ENCODE measurements around the gene ZNF644. TPM values are rescaled to one million over a fixed set of nuclear protein-coding genes. Genes with fewer than 3 reads are reported as not detected.

Gene ZNF644
- total RNA-seq, 1 donor from 2014 or later = 53.3 TPM

DNA sequence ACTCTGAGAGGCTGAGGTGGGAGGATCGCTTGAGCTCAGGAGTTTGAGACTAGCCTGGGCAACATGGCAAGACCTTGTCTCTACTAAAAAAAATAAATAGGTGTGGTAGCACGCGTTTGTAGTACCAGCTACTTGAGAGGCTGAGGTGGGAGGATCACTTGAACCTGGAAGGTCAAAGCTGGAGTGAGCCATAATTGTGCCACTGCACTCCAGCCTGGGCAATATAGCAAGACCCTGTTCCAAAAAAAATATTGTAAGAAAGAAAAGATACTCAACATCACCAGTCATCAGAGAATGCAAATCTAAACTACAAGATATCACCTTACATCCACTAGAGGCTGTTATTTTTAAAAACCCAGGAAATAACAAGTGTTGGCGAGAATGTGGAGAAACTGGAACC is 32.5 kb downstream of the ZNF644 start:
- no peak for DNase-seq (ENCODE audit: low read depth)

DNA sequence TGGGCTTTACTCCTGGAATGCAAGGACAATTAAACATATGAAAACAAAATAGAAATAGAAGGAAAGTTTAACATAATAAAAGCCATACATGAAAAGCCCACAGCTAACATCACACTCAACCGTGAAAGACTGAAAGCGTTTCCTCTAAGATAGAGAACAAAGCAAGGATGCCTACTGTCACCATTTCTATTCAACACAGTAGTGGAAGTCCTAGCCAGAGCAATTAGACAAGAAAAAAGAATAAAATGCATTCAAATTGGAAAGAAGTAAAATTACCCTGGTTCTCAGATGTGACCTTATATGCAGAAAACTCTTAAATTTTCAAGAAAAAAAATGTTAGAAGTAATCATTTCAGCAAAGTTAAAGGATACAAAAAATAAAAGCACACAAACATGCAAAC is 34.0 kb downstream of the ZNF644 start:
- DNase-seq (ENCODE audit: low read depth) = no peak

DNA sequence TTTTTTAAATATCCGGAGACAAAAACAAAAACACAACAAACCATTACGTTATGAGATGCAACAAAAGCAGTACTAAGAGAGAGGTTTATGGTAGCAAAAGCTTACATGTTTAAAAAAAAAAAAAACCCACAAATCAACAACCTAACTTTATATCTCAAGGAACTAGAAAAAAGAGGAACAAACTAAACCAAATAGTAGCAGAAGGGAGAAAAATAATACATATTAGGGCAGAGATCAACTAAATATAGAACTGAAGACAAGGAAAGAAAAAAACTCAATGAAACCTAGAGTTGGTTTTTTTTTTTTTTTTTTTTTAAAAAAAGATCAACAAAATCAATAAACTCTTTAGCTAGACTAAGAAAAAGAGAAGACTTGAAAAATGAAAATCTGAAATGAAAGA is 34.9 kb downstream of the ZNF644 start:
- DNase-seq (ENCODE audit: low read depth) = no peak

DNA sequence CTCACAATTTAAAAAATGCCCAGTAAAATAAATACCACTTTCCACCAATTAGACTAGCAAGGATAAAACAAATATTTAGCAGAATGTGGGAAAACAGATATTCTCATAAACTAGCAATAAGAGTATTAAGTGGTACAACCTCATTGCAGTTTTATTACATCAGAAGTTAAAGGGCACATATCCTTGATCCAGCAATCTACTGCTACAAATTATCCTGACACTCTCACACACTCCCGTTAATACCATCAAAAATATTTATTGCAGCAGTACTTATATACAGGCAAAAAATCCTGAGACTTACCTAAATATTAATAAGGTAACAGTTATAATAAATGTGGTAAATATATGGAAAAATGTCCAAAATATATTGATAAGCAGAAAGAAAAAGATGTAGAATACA is 44.3 kb downstream of the ZNF644 start:
- no peak for DNase-seq (ENCODE audit: low read depth)

DNA sequence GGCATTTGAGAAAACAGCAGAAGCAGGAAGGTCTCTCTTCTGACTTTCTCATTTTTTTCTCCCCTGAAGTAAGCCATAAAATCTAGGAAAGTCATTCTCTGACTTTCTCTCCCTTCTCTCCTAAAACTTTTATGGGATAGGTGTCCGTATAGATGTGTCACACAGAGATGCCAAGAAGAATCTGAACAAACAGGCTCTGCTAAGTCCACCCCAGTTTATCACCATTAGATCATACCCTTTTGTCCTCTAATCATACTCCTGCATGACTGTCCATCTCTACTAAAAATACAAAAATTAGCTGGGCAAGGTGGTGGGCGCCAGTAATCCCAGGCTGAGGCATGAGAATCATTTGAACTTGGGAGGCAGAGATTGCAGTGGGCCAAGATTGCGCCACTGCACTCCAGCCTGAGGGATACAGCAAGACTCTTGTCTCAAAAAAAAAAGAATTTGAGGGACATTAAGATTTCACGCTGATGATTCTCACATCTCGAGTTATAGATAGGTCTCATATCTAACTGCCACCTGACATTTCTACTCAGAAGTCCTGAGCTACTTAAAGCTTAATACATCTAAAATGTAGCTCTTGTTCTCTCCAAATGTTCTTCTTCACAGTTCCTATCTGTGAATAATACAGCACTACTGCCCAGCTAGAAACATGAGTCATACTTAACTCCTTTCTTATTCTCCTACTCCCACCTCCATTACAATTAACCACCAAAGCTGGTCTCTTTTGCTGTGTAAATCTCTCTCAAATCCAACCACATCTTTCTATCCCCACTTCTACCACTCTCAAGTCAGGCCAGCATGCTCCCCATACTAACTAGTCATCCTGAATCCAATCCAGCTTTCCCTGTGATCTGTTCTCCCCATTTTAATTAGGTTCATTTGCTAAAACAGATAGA is 47.7 kb downstream of the ZNF644 start:
- DNase-seq (ENCODE audit: low read depth) = peak; percentile 26

DNA sequence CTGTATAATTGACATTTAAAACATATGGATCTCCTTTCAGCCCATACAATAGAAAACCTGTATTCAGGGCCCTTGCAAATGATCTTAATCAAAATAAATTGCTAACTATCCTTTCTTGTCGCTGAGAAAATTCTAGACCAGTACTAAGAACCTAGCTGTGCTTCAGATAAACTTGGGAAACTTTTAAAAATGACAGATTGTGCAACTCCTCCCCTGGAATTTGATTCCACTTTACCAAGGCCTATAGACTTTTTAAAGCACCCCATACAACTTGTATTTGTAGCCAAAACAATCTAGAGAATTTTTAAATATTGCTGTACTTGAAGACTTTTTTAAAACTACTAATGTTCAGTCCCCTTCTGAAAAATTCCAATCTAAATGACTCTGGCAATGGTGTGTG is 51.6 kb downstream of the ZNF644 start:
- no peak for DNase-seq (ENCODE audit: low read depth)

DNA sequence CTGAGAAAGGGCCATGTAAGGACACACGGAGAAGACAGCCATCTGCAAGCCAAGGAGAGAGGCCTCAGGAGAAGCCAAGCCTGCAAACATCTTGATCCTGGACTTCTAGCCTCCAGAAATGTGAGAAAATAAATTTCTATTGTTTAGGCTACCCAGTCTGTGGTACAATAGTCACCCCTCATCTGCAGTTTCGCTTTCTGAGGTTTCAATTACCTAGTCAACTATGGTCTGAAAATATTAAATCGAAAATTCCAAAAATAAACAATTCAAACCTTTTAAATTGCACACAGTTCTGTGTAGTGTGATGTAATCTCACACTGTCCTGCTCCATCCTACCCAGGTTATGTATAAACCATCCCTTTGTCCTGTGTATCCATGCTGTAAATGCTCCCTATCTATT is 52.6 kb downstream of the ZNF644 start:
- no peak for DNase-seq (ENCODE audit: low read depth)

DNA sequence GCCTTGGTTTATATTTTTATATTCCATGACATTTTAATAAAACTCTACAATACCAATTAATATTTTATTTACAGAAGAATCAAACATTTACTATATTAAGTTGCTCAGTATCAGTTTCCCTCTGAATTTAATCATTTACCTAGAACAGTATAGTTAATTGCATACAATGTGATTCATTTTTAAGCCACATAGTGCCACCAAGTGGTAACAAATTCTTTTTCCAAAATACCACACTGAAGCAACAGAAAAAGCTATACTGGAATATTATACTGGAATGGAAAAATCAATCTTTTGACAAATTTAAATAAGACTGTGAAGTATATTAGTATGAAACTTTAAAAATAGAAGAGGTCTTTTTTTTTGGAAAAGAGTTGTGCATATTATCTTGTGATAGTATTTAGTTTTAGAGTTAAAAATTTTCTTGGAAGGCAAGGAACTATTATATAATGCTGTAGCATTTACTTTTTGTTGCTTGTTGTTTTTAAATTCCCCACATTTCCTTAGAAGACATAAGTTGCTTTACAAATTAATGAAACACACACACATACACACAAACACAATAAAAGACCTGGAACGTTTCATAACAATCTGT is 57.3 kb downstream of the ZNF644 start:
- peak; percentile 18 for DNase-seq (ENCODE audit: low read depth)

DNA sequence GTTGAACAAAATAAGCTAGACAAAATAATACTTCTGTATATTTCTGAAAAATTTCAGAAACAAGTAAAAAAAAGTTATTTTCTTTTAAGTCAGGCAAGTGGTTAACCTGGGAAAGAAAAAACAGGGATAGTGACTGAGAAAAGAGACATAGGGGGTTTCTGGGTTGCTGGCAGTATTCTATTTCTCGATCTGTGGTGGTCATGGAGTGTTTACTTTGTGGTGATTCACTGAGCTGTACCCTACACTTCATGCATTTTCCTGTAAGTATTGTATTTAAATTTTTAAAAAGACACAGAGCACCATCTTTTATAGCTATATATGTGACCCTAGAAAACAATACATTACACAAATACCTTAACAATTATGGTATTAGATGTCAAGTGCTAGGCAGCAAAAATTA is 58.2 kb downstream of the ZNF644 start:
- DNase-seq (ENCODE audit: low read depth) = no peak

DNA sequence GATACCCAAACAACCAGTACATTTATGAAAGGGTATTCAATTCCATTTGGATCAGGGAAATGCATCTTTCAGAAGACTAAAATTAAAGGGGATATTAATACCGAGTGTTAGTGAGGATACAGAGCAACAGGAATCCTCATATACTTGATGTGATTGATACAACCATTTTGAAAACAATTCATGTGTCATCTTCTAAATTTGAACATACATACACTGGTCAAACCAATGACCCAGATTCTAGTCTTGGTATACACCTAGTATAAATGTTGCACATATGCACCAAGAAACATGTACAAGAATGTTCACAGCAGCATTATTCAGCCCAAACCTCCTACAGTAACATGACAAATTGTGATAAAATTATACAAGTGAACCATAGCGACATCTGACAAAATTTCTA is 58.6 kb downstream of the ZNF644 start:
- no peak for DNase-seq (ENCODE audit: low read depth)

DNA sequence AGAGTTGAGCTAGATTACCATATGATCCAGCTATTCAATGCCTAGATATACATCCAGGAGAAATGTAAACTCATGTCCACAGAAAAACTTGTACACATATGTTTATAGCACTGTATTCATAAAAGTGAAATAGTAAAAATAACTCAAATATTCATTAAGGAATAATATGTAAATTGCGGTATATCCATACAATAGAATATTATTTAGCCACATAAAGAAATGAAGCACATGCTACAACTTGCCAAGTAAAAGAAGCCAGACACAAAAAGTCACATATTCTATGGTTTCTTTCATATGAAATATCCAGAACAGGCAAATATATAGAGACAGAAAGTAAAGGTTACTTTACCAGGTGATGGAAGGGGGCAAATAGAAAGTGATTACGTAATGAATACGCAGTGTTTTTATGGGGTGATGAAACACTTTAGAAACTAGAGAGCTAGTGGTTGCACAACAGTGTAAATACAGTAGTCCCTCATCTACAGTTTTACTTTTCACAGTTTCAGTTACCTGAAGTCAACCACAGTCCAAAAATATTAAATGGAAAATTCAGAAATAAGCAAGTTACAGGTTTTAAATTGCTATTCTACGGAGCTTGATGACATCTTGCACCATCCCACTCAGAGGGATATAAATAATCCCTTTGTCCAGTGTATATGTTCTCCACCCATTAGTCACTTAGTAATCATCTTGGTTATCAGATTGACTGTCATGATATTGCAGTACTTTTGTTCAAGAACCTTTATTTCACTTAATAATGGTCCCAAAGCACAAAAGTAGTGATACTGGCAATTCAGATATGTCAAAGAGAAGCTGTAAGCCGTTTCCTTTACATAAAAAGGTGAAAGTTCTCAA is 62.3 kb downstream of the ZNF644 start:
- DNase-seq (ENCODE audit: low read depth) = no peak

DNA sequence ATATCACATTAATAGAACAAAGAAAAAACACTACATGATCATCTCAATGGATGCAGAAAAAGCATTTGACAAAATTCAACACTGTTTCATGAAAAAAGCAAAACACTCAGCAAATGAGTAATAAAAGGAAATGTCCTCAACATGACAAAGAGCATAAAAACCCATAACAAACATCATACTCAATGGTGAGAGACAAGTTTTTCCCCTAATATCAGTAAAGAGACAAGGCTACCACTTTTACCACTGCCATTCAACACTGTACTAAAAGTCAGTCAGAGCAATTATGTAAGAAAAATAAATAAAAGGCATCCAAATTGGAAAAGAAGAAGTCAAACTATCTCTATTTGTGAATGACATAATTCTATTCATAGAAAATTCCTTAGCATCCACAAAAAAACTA is 64.3 kb downstream of the ZNF644 start:
- DNase-seq (ENCODE audit: low read depth) = no peak

DNA sequence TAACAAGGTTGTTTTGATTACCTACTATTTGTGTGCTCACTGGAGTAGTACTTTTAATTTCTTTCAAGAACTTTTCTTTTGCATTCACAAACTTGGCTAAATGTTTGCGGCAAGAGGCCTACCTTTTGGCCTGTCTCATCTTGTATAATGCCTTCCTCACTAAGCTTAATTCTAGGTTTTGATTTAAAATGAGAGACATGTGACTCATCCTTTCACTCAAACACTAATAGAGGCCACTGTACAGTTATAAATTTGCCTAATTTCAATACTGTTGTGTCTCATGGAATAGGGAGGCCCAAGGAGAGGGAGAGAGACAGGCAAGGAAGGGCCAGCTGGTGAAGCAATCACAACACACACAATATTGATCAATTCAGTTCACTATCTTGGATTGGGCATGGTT is 66.1 kb downstream of the ZNF644 start:
- DNase-seq (ENCODE audit: low read depth) = no peak

DNA sequence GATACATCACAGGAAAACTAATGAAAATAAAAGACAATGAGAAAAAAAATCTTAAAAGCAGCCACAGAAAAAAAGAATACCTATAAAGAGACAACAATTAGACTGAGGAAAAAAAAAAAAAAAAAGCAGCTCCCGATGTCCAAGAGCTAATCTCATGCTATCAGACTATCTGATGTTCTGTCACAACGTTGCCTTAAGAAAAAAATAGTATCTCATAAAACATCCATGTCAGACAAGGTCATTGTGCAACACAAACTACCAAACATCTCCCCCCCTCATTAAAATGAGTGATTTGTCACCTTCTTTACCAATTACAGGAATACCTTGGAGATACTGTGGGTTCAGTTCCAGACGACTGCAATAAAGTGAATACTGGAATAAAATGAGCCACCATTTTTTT is 68.9 kb downstream of the ZNF644 start:
- DNase-seq (ENCODE audit: low read depth) = no peak

DNA sequence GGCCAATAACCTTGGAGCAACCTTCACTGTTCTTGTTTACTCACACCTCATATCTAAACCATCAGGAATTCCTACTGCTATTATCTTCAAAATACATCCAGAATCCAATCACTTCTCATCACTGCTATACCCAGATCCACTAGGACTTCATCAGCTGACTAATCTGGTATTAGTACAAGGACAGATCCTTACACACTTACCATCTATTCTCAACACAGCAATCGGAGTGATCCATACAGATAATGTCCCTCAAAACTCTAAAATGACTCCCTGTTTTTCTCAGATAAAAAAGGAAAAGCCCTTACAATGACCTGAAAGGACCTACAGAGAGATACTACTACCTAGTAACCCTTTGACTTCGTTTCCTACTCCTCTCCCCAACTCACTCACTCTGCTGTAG is 70.8 kb downstream of the ZNF644 start:
- DNase-seq (ENCODE audit: low read depth) = no peak

DNA sequence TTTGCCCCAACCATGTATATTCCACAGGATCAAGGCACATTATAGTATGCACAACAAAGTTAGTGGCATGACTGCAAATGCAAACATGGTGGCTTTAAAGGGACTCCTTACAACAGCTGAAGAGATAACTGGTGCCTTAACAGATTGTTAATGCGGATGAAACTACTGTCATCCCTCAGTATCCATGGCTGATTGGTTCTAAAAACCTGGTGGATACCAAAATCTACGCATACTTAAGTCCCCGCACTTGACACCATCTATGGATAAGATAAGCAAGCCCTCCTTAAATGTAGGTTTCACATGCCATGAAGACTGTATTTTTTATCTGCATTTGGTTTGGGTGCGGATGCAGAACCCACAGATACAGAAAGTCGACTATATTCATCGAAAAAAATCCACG is 73.5 kb downstream of the ZNF644 start:
- DNase-seq (ENCODE audit: low read depth) = no peak

DNA sequence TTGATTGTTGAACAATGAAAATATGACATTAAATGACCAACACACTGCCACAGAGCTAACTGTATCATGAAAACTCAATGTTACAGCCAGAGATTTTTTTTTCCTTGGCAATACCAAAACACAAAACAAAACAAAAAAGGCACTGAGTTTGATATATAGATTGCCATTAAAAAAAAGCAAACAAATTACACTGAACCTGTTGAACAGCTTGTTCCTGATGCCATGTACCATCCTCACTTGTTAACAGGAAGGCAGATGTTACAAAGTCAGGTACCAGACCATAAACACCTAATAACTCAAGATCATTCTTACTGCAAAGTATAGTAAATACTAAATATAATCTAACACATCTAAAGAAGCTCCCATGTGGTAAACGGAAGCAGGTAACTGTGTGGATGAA is 75.2 kb downstream of the ZNF644 start:
- DNase-seq (ENCODE audit: low read depth) = no peak

DNA sequence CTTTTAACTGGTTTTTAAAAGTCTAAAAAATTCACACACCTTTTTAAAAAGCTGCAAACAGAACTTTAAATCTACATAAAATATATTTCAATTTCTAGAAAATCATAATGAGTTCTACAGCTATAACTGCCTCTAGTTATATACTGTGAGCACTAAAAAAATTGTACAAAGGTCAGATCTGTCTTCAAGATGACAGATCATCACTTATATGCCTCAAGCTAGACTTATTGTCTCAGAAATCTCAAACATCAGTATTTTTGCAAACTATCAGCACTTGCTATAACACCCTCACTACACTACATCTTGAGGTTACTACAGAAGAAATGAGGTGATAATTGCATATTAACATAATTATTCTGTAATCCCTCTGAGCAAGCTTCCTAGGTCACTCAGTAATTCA is 76.5 kb downstream of the ZNF644 start:
- no peak for DNase-seq (ENCODE audit: low read depth)

DNA sequence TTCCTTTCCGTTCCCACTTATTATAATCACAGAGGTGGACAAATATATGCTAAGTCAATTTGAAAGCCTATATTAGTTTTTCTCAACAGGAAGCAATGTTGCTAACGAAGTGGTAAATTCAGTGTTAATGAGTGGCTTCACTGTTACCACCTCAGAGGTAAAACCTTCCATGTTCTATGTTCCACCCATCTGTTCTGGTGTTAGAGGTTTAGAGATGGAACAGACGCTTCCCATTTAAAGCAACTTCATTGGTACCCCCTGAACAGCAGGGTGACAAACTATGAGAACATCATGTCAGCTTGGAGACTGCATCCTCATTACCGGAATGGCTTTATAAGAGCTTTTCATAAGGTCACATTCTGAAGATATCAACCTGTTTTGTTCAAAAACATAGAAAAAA is 77.9 kb downstream of the ZNF644 start:
- DNase-seq (ENCODE audit: low read depth) = no peak

DNA sequence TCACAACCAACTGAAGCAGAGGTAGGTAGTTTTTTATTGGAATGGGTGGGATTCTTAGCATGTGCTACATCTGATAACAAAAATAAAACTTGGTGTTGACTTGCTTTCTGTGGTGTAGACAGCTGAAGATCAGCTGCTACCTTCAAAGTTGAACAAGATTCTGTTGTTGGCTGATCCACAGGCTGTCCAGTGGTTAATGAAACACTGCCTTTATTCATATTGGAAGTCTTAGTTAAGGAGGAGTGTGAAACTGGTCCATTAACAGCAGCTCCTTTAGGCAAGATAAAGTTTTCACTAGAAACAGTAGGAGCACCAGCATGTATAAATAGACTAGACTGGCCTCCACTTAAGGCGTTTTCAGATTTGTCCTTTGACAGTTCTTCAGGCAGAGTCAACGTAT is 81.1 kb downstream of the ZNF644 start:
- peak; percentile 60 for DNase-seq (ENCODE audit: low read depth)

DNA sequence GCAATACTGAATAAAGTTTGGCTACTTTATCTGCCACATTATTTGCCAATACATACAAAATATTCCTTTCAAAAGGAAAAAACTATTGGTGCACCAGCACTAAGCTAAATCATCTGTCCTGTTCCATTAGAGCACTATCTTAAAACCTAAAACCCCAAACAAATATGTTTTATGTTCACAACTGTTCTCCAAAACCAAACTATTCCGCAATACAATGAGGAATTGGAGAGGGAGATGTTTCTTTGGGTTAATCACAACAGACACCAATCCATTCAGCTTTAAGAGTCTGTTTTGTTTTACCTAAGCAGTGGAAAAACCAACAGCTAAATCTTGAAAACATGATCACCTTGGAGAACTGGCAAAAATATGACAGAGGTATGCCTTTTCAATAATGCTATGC is 85.1 kb downstream of the ZNF644 start:
- no peak for DNase-seq (ENCODE audit: low read depth)

DNA sequence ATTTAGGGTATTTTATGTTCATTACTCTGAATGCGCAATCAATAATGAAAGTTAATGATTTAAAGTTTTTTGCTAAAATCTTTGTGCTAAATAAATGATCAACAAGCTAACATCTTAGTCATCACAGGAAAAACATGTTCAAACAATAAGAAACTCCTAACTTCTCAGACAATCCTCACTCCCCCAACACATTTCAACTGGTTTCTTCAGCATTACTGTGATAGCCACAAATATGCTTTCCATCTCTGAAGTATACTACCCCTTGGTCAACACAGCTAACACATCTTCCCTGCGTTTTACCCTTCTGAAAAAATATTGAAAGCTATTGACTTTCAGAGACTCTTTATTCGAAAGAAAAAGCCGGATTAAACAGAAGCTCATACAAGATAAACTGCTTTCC is 85.8 kb downstream of the ZNF644 start:
- DNase-seq (ENCODE audit: low read depth) = no peak

Data from myocyte (in vitro differentiated cells).